ENCODE measurements around the gene DENND2C.

DENND2C gene

GRCh38 chr1:114536043-114536442 lies 133.8 kb downstream of the DENND2C start:
- no peak for DNase-seq (ENCODE audit: low read depth)
- Histone ChIP-seq H3K9ac (ENCODE audit: low read length) (no peak overlapping the region), H3K9me3 (ENCODE audit: control insufficient read depth, low read length) (no peaks in the 10 kb centered on the region), H3K4me3 (ENCODE audit: low read length) (no peak overlapping the region), H3K36me3 (ENCODE audit: control insufficient read depth, insufficient read depth, low read length, severe bottlenecking) (no peaks in the 10 kb centered on the region), H3K27me3 (replicated peaks; ENCODE audit: control insufficient read depth, insufficient read depth, low read length) (peaks cover 3% of the 10 kb centered on the region), H3K4me1 (ENCODE audit: control insufficient read depth, insufficient read depth, low read length) (no peaks in the 10 kb centered on the region)

DNA sequence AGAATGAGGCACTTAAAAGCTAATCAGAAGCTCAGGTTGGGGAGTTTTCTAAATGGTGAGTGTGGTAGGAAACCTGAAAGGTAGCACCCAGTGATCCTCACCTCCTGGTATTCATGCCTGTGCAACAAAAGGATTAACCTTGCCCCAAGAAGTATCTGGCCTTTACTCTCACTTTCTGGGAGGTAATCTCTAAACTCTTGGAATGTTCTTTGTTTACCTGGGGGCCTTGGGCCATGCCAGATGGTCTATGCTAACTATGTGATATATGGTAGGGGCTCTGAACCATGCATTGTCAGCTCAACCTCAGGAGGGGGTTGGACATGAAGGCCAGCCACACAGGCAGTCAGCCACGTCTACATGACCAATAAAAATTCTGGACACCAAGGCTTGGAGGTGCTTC lies 134.4 kb downstream of the DENND2C start:
- Histone ChIP-seq H3K27me3 (replicated peaks; ENCODE audit: control insufficient read depth, insufficient read depth, low read length) (peaks cover 3% of the 10 kb centered on the region), H3K4me1 (ENCODE audit: control insufficient read depth, insufficient read depth, low read length) (no peaks in the 10 kb centered on the region), H3K4me3 (ENCODE audit: low read length) (no peak overlapping the region), H3K9me3 (ENCODE audit: control insufficient read depth, low read length) (no peaks in the 10 kb centered on the region), H3K9ac (ENCODE audit: low read length) (no peak overlapping the region), H3K36me3 (ENCODE audit: control insufficient read depth, insufficient read depth, low read length, severe bottlenecking) (no peaks in the 10 kb centered on the region)
- no peak for DNase-seq (ENCODE audit: low read depth)

Data from adipocyte (in vitro differentiated cells).